Subcutaneous adipose tissue (tissue), 4 donors: Measurements from ENCODE around the gene KRT33A. TPM values are rescaled to one million over a fixed set of nuclear protein-coding genes. Genes with fewer than 3 reads are reported as not detected.

Experiments used
- CTCF ChIP-seq: fragments of 450-650 bp; IDR thresholded peaks from one replicate; pipeline ENCODE4 v1.5.1; 2016; ENCODE audit warnings: low read depth, mild to moderate bottlenecking, control low read depth, antibody characterized with exemption, moderate library complexity
- total RNA-seq, 4 donors: library from RNA; depleted of rRNA; stranded (reverse); fragments of >200 nt; gene quantifications; one replicate each; pipeline ENCODE4 v1.1.0, GENCODE V29; 2016

The KRT33A gene
- total RNA-seq, 4 donors from 2014 or later = not detected

- TF ChIP-seq CTCF = no peak
Observed at GRCh38 chr17:41318231-41318630, 32.4 kb downstream of the KRT33A start.

GRCh38 chr17:41315814-41316445, 34.7 kb downstream of the KRT33A start:
- no peak for TF ChIP-seq CTCF

GRCh38 chr17:41315204-41315794, 35.3 kb downstream of the KRT33A start, which contains the start of gene KRTAP17-1:
Gene KRTAP17-1 (minus strand): TSS chr17:41315710. CDS start chr17:41315650, 60 bp downstream.
- no peak for TF ChIP-seq CTCF

DNA sequence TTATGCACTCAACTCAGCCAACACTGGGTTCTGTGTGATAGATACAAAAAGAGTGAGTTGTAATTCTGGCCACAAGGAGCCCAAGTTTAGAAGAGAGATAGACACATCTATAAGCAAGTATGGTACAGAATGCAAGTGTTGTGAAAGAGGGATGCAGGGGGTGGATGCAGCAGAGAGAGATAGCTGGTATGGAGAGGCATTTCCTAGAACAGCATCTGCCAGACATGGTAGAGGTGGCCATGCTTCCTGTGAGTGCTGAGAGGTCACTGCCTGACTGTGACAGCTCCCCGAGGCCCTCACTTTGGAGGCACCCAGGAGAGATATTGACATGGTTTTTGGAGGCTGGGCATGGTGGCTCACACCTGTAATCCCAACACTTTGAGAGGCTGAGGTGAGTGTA, 39.5 kb downstream of the KRT33A start:
- TF ChIP-seq CTCF = no peak

GRCh38 chr17:41308918-41309359, 41.7 kb downstream of the KRT33A start, which contains the start of gene KRTAP16-1:
Gene KRTAP16-1 (minus strand): TSS chr17:41309309. CDS start chr17:41309253, 56 bp downstream.
- TF ChIP-seq CTCF = no peak

DNA sequence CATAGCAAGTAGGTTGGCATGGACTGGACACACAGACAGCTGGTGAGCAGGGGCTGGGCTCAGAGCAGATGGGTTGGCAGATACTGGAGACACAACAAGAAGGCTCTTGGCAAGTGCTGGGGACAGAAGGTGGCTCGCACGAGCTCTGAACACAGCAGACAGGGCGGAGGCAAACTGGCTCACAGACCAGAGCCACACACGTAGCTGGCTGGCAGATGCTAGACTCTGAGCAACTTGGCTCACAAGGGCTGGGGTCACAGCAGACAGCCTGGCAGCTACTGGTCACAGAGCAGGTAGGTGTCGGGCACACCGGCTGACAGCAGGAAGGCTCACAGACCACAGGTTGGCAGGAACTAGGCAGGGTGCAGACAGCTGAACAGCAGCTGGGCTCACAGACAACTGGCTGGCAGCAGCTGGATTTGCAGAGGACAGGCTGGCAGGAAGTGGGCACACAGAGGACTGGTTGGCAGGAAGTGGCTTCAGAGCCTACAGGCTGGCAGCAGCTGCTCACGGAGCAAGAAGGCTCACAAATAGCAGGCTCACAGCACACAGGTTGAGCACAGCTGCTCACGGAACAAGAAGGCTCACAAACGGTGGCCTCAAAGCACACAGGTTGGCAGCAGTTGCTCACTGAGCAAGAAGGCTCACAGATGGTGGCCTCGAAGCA, 42.2 kb downstream of the KRT33A start:
- no peak for TF ChIP-seq CTCF

- TF ChIP-seq CTCF = no peak
Observed at GRCh38 chr17:41307647-41308046, 43.0 kb downstream of the KRT33A start.
